Heart left ventricle (tissue), 13 donors: Measurements from ENCODE around the gene SEC14L2.

Experiments used
- POLR2A ChIP-seq, 2 donors: fragments of 450-650 bp; IDR thresholded peaks; one replicate each; pipeline ENCODE4 v1.6.1; 2017; ENCODE audit warnings: antibody characterized with exemption in 2 of 2, mild to moderate bottlenecking in 2 of 2, moderate library complexity in 2 of 2
- TF ChIP-seq, protein P1 (sequence below), 12 donors: fragments of 200-600 bp; sonication (generic) in 4 of 12; IDR thresholded peaks; one replicate each; pipeline versions ENCODE4 v1.5.0 to v1.8.0; 2018 to 2022; ENCODE audit warnings: antibody characterized with exemption in 12 of 12, mild to moderate bottlenecking in 5 of 12
- donor health status: ischemic (EF 13 %, LVEDD 7.1; RV severe dilation, severe dysfunction).
- donor health status: DM: no; HTN: yes; CAD: no.
- donor health status: DM: no; HTN: no; CAD: no.
- donor health status: ischemic (EF 25% LVEDD 6.9; RV normal size, moderate dysfunction).
- donor health status: ischemic (EF 25% LVEDD 5.7; RV mildly dilated, moderate dysfunction).
- donor health status: ischemic (EF 35%, LVEDD 5.7; RV mildly dilated, moderate dysfunction).
- donor health status: nonischemic (EF 11% LVEDD 7.7; RV severe dilation, severe dysfunction).
- donor health status: DM: yes; HTN: yes; CAD: no.
- donor health status: PGD.
- donor health status: ischemic (EF 29% LVEDD 5.4; RV normal size, mild dysfunction).
- donor health status: nonischemic (EF 23%, LVEDD 6.1; RV moderate dilation, normal function).

DNA sequence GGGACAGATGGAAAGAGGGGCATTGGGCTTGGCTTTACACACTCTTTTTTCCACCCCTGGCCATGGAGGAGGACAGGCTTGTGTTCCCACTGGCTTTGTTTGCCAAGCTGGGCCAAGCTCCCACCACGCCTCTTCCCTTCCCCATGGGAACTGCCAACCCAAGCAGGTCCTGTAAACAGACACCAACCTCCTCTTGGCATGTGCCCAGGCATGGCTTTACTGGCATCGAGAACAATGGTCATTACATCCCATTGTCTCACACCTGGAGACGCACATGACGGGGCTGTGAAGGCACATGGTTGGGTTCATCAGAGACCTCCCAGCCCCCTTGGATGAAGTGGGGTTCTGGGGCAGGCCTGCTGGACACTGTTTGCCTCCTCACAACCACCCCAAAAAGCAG lies 63.3 kb downstream of the SEC14L2 start:
- TF ChIP-seq, protein P1, sequence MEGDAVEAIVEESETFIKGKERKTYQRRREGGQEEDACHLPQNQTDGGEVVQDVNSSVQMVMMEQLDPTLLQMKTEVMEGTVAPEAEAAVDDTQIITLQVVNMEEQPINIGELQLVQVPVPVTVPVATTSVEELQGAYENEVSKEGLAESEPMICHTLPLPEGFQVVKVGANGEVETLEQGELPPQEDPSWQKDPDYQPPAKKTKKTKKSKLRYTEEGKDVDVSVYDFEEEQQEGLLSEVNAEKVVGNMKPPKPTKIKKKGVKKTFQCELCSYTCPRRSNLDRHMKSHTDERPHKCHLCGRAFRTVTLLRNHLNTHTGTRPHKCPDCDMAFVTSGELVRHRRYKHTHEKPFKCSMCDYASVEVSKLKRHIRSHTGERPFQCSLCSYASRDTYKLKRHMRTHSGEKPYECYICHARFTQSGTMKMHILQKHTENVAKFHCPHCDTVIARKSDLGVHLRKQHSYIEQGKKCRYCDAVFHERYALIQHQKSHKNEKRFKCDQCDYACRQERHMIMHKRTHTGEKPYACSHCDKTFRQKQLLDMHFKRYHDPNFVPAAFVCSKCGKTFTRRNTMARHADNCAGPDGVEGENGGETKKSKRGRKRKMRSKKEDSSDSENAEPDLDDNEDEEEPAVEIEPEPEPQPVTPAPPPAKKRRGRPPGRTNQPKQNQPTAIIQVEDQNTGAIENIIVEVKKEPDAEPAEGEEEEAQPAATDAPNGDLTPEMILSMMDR (IDR thresholded peaks at IDR 0.05) = no peak
- no peak for TF ChIP-seq POLR2A (IDR thresholded peaks at IDR 0.05)
